Lung (tissue), 12 donors: ENCODE data around the gene GLB1L2. TPM values are rescaled to one million over a fixed set of nuclear protein-coding genes. Genes with fewer than 3 reads are reported as not detected.

Experiments
- ATAC-seq: fragments of 200-7000 bp; cut with Tn5 transposase; one replicate; pipeline ENCODE4 v1.9.1; 2020; ENCODE audit warnings: moderate number of reproducible peaks; ENCODE audit not compliant: insufficient read depth, low FRiP score
- DNase-seq, 3 donors: peaks; one replicate each; pipeline ENCODE4 v3.0.0-alpha.2; 2013 to 2017
- H3K27ac ChIP-seq, 2 donors: one replicate each; pipeline ENCODE4 v1.5.1; 2013; ENCODE audit warnings: mild to moderate bottlenecking in 2 of 2, moderate library complexity in 2 of 2, control low read depth in 1 of 2, inconsistent platforms in 1 of 2, low read depth in 1 of 2, low read length in 1 of 2
- H3K27me3 ChIP-seq, 3 donors: one replicate each; pipeline ENCODE4 v1.5.1; 2013; ENCODE audit warnings: low read length in 2 of 3; ENCODE audit not compliant: control insufficient read depth in 3 of 3, insufficient read depth in 3 of 3
- H3K36me3 ChIP-seq, 4 donors: one replicate each; pipeline ENCODE4 v1.5.1; 2013; ENCODE audit warnings: low read length in 4 of 4, mild to moderate bottlenecking in 1 of 4, moderate library complexity in 1 of 4; ENCODE audit not compliant: control insufficient read depth in 4 of 4, insufficient read depth in 4 of 4
- H3K4me1 ChIP-seq, 5 donors: one replicate each; pipeline ENCODE4 v1.5.1; 2013; ENCODE audit warnings: low read length in 5 of 5, mild to moderate bottlenecking in 2 of 5, moderate library complexity in 1 of 5; ENCODE audit not compliant: control insufficient read depth in 5 of 5, insufficient read depth in 5 of 5
- H3K4me3 ChIP-seq: one replicate; pipeline ENCODE4 v1.5.1; 2013; ENCODE audit warnings: mild to moderate bottlenecking, control low read depth, moderate library complexity
- H3K9ac ChIP-seq, 2 donors: one replicate each; pipeline ENCODE4 v1.5.1; 2013; ENCODE audit warnings: low read length in 2 of 2, control low read depth in 1 of 2; ENCODE audit not compliant: insufficient read depth in 1 of 2
- H3K9me3 ChIP-seq, 4 donors: one replicate each; pipeline ENCODE4 v1.5.1; 2013; ENCODE audit warnings: low read length in 3 of 4, mild to moderate bottlenecking in 1 of 4, moderate library complexity in 1 of 4; ENCODE audit not compliant: control insufficient read depth in 4 of 4, insufficient read depth in 3 of 4
- WGBS, 2 donors: extraction: QIAGEN DNeasy Blood & Tissue Kit; methylation state at CpG; one replicate each; pipeline ENCODE4 v1.1.7; 2013; 5-methylcytosine and 5-hydroxymethylcytosine counted together
- polyA plus RNA-seq, 2 donors: library from polyadenylated mRNA; stranded (reverse); fragments of 200-250 nt; gene quantifications; one replicate each; pipeline ENCODE4 v1.2.1, GENCODE V29; 2013
- total RNA-seq, 2 donors: library from RNA; depleted of rRNA in 1 of 2; stranded (reverse); fragments of >200 nt in 1 of 2; gene quantifications; one replicate each; pipeline ENCODE4 v1.2.1, GENCODE V29; 2014 to 2021
- TF ChIP-seq, protein P1 (sequence below): IDR thresholded peaks from 2 replicates; pipeline ENCODE4 v1.5.1; 2012; ENCODE audit warnings: mild to moderate bottlenecking; ENCODE audit errors: control extremely low read depth, extremely low read depth
- donor health status: control.
- donor health status: control.
- donor health status: Bipolar disorder and iron deficiency.
- donor health status: healthy.
- donor health status: DM: yes; HTN: yes; CAD: no.

Gene GLB1L2
- total and polyA plus RNA-seq, 4 donors: 7.1 to 13.6 (median 9.3) TPM

DNA sequence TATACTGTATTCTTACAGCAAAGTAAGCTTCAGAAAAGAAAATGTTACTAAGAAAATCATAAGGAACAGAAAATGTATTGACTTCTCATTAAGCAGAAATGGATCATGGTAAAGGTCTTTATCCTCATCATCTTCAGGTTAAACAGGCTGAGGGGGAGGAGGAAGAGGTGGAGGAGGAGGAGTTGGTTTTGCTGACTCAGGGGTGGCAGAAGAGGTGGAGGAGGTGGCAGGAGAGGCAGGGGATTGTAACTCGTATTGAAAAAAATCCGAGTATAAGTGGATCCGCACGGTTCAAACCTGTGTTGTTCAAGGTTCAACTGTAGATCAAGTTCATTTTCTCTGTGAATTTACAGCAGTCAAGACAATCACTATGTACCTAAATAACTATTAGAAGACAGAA, 42.6 kb upstream of the GLB1L2 start:
- no peaks in the 10 kb centered on the region for H3K4me1 ChIP-seq
- H3K27me3 ChIP-seq: no peaks in the 10 kb centered on the region
- no peaks in the 10 kb centered on the region for H3K9me3 ChIP-seq
- 75 to 85% methylated on average over 4 of the region's 4 CpGs for WGBS, 2 donors
- H3K9ac ChIP-seq: no peak overlapping the region
- no peak for DNase-seq
- no peak for ATAC-seq
- no peak overlapping the region for H3K27ac ChIP-seq
- H3K36me3 ChIP-seq: no peaks in the 10 kb centered on the region
- TF ChIP-seq, protein P1, sequence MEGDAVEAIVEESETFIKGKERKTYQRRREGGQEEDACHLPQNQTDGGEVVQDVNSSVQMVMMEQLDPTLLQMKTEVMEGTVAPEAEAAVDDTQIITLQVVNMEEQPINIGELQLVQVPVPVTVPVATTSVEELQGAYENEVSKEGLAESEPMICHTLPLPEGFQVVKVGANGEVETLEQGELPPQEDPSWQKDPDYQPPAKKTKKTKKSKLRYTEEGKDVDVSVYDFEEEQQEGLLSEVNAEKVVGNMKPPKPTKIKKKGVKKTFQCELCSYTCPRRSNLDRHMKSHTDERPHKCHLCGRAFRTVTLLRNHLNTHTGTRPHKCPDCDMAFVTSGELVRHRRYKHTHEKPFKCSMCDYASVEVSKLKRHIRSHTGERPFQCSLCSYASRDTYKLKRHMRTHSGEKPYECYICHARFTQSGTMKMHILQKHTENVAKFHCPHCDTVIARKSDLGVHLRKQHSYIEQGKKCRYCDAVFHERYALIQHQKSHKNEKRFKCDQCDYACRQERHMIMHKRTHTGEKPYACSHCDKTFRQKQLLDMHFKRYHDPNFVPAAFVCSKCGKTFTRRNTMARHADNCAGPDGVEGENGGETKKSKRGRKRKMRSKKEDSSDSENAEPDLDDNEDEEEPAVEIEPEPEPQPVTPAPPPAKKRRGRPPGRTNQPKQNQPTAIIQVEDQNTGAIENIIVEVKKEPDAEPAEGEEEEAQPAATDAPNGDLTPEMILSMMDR: no peak
- no peak overlapping the region for H3K4me3 ChIP-seq

DNA sequence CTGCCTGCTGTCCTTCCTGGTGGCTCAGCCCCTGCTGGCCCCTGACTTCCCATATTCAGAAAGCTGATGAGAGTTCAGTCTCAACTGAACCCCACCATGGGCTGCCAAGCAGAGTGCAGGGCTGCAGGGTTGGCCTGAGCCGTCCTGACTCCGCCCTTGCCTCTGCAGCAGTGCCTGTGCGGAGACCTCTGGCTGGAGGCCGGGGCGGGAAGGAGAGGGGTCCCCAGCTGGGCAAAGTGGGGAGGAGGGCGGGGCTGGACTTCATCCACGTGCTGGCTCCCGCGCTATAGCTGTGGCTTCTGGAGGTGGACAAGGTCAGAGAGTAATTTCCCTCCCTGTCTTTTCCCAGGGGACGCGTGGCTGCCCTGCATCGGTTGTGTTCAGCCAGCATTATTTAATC, 42.0 kb upstream of the GLB1L2 start:
- WGBS, 2 donors: 47 to 62% methylated on average over 12 of the region's 12 CpGs

DNA sequence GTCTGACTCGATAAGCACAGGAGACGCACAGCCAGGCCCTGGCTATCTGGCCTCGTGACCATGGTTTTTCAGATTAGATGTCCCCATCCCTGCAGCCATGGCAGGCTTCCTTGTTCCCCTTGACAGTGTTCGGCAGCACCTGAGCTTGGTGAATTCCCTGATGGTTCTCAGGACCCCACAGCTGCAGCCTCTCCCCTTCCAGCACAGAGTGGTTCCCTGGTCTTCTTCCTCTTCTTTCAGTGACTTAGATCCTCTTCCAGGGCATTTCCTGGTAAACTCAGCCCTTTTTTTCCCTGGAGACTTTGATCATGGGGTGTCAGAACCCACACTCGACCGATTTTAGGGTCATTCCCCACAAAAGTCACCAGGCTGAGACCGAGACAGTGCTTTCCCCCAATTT, 41.1 kb upstream of the GLB1L2 start:
- no peaks in the 10 kb centered on the region for H3K9me3 ChIP-seq
- no peak overlapping the region for H3K27ac ChIP-seq
- 82 to 94% methylated on average over 7 of the region's 7 CpGs for WGBS, 2 donors
- no peak for DNase-seq
- H3K36me3 ChIP-seq: no peaks in the 10 kb centered on the region
- H3K9ac ChIP-seq: no peak overlapping the region
- no peak overlapping the region for H3K4me3 ChIP-seq
- H3K4me1 ChIP-seq: no peaks in the 10 kb centered on the region
- TF ChIP-seq, protein P1: no peak
- no peaks in the 10 kb centered on the region for H3K27me3 ChIP-seq
- no peak for ATAC-seq

More for the DNA sequence above, 42.0 kb upstream of the GLB1L2 start:
- H3K27ac ChIP-seq: no peak overlapping the region
- no peak for DNase-seq
- no peaks in the 10 kb centered on the region for H3K27me3 ChIP-seq
- H3K9ac ChIP-seq: no peak overlapping the region
- H3K36me3 ChIP-seq: no peaks in the 10 kb centered on the region
- no peaks in the 10 kb centered on the region for H3K4me1 ChIP-seq
- TF ChIP-seq, protein P1: no peak
- ATAC-seq: no peak
- H3K4me3 ChIP-seq: no peak overlapping the region
- no peaks in the 10 kb centered on the region for H3K9me3 ChIP-seq

DNA sequence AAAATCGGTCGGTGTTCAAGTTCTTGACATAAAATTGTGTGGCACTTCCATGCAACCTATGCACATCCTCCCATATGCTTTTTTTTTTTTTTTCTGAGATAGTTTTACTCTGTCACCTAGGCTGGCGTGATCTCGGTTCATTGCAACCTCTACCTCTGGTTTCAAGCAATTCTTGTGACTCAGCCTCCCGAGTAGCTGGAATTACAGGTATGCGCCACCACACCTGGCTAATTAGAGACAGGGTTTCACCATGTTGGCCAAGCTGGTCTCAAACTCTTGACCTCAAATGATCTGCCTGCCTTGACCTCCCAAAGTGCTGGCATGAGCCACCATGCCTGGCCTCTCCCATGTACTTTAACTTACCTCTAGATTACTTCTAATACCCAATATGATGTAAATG, 40.6 kb upstream of the GLB1L2 start:
- 85 to 98% methylated on average over 6 of the region's 6 CpGs for WGBS, 2 donors
- Histone ChIP-seq H3K9ac (no peak overlapping the region), H3K4me3 (no peak overlapping the region), H3K4me1 (no peaks in the 10 kb centered on the region), H3K27ac (no peak overlapping the region), H3K9me3 (no peaks in the 10 kb centered on the region), H3K27me3 (no peaks in the 10 kb centered on the region), H3K36me3 (no peaks in the 10 kb centered on the region)
- TF ChIP-seq, protein P1: no peak
- DNase-seq: no peak
- no peak for ATAC-seq
